Panc1 (cell line): Measurements from ENCODE around the gene ALG1. TPM values are rescaled to one million over a fixed set of nuclear protein-coding genes. Genes with fewer than 3 reads are reported as not detected.

Experiments used
- ATAC-seq: fragments of 200-7000 bp; cut with Tn5 transposase; 2 replicates; pipeline ENCODE4 v1.9.1; 2020; ENCODE audit warnings: mild to moderate bottlenecking, moderate library complexity
- BruUV-seq: library from RNA; stranded (reverse); fragments of 400-500 nt; replicated peaks from 2 replicates; lab custom pipeline; 2021; lab: Mats Ljungman, UMichigan
- CTCF ChIA-PET: fragments of 300-600 bp; sonication (Branson Sonifier 250); formaldehyde crosslinking; loops from one replicate; lab custom pipeline; 2022; ENCODE audit warnings: antibody characterized with exemption; lab: Charles Lee
- POLR2A ChIA-PET: fragments of 300-600 bp; sonication (Branson Sonifier 250); formaldehyde crosslinking; loops from one replicate; lab custom pipeline; 2022; ENCODE audit warnings: antibody characterized with exemption; lab: Charles Lee
- DNase-seq: peaks from one replicate; pipeline ENCODE4 v3.0.0-alpha.2; 2010; ENCODE audit warnings: low read depth, low spot score
- H3K27ac ChIP-seq: 2 replicates; pipeline ENCODE4 v1.5.1; 2011; ENCODE audit warnings: mild to moderate bottlenecking, low read length, inconsistent platforms
- H3K27me3 ChIP-seq: fragments of 200-500 bp; sonication (Bioruptor generic); 2 replicates; pipeline ENCODE4 v1.6.0; 2014; ENCODE audit warnings: low read length, inconsistent platforms; ENCODE audit not compliant: control insufficient read depth, insufficient read depth
- H3K36me3 ChIP-seq: fragments of 200-500 bp; sonication (Bioruptor generic); 2 replicates; pipeline ENCODE4 v1.5.1; 2014; ENCODE audit warnings: inconsistent platforms, mild to moderate bottlenecking, low read length, moderate library complexity; ENCODE audit not compliant: control insufficient read depth, insufficient read depth
- H3K4me1 ChIP-seq: 2 replicates; pipeline ENCODE4 v1.5.1; 2011; ENCODE audit warnings: inconsistent platforms, mild to moderate bottlenecking, low read length, moderate library complexity; ENCODE audit not compliant: control insufficient read depth, insufficient read depth
- H3K4me3 ChIP-seq, 2 experiments: 2 replicates each; pipeline ENCODE4 v1.5.1; 2011 to 2012; ENCODE audit warnings: low read depth in 2 of 2, low read length in 2 of 2, mild to moderate bottlenecking in 2 of 2, inconsistent platforms in 1 of 2, moderate library complexity in 1 of 2
- H3K9me3 ChIP-seq: fragments of 200-500 bp; sonication (Bioruptor generic); 2 replicates; pipeline ENCODE4 v1.5.1; 2014; ENCODE audit warnings: low read depth, mild to moderate bottlenecking, inconsistent platforms, low read length, moderate library complexity; ENCODE audit not compliant: control insufficient read depth, insufficient read depth
- CTCF ChIP-seq: fragments of 450-650 bp; IDR thresholded peaks from 2 replicates; pipeline ENCODE4 v1.5.1; 2017; ENCODE audit warnings: mild to moderate bottlenecking
- POLR2AphosphoS5 ChIP-seq: IDR thresholded peaks from 2 replicates; pipeline ENCODE4 v1.6.1; 2012; ENCODE audit warnings: mild to moderate bottlenecking, low read depth, low read length, moderate library complexity
- REST ChIP-seq, 2 experiments: IDR thresholded peaks; 2 replicates each; pipeline ENCODE4 v1.6.1; 2011 to 2012; ENCODE audit warnings: low read depth in 2 of 2, control low read depth in 1 of 2, low read length in 1 of 2, mild to moderate bottlenecking in 1 of 2, moderate library complexity in 1 of 2; ENCODE audit not compliant: insufficient read depth in 1 of 2
- SIN3A ChIP-seq: IDR thresholded peaks from 2 replicates; pipeline ENCODE4 v1.6.1; 2012; ENCODE audit warnings: low read depth, mild to moderate bottlenecking, low read length, moderate library complexity, borderline replicate concordance; ENCODE audit not compliant: insufficient read depth
- TCF7L2 ChIP-seq: IDR thresholded peaks from 2 replicates; pipeline ENCODE4 v1.6.1; 2011; ENCODE audit warnings: mild to moderate bottlenecking, low read depth, low read length, inconsistent platforms
- in situ Hi-C: cut with HindIII; loops from 2 replicates; pipeline ENCODE4 v1.10.0; 2016; ENCODE audit warnings: low sequenced_read_pairs, low pct_unique_long_range_greater_than_20kb
- intact Hi-C: fragments of 100-400 bp; cut with micrococcal nuclease; formaldehyde crosslinking; loops from one replicate; pipeline ENCODE4 v1.10.0; 2022; ENCODE audit not compliant: unreplicated experiment
- total RNA-seq: library from RNA; stranded (reverse); gene quantifications from one replicate; pipeline ENCODE4 v1.2.1, GENCODE V29; 2021; ENCODE audit not compliant: unreplicated experiment

ALG1 gene
- total RNA-seq, 1 experiment from 2014 or later, result 46.6 TPM

- no peaks in the 10 kb centered on the region for H3K36me3 ChIP-seq
- no peak overlapping the region for H3K27ac ChIP-seq
- H3K4me3 ChIP-seq, result no peak overlapping the region
- POLR2A ChIA-PET, result no interaction called here
- CTCF ChIA-PET, result no interaction called here
- DNase-seq (no peak), ATAC-seq (no peak)
- no peak for TF ChIP-seq POLR2AphosphoS5
- no peak for TF ChIP-seq SIN3A
- no peak for TF ChIP-seq REST (IDR thresholded peaks at IDR 0.05; ENCODE audit: insufficient read depth in 1 of 2, low read depth in 2 of 2, low read length in 1 of 2)
- TF ChIP-seq TCF7L2, result no peak
- TF ChIP-seq CTCF, result no peak
- 0 out of 2 replicates have a peak, but pooled peaks cover 2% of the 10 kb centered on the region for H3K27me3 ChIP-seq
- H3K9me3 ChIP-seq, result no peaks in the 10 kb centered on the region
- in situ Hi-C loops (no loop called here), intact Hi-C loops (no loop called here)
- peaks cover 11% of the 10 kb centered on the region for H3K4me1 ChIP-seq
- no TSS peak for BruUV-seq
Observed at GRCh38 chr16:5036228-5037156, 35.2 kb upstream of the ALG1 start.

- no TSS peak for BruUV-seq
- Histone ChIP-seq H3K4me1 (no peaks in the 10 kb centered on the region), H3K27ac (no peak overlapping the region), H3K4me3 (no peak overlapping the region), H3K36me3 (no peaks in the 10 kb centered on the region), H3K27me3 (0 out of 2 replicates have a peak, but pooled peaks cover 3% of the 10 kb centered on the region), H3K9me3 (no peaks in the 10 kb centered on the region)
- intact Hi-C loops (no loop called here), in situ Hi-C loops (no loop called here)
- no peak for DNase-seq
- ATAC-seq, result no peak
- ChIA-PET CTCF (interaction anchor here (0.7 kb wide), 1 partner anchor 31 kb away, joined by 3 read pairs; the partner anchor contains the start of gene ALG1), POLR2A (no interaction called here)
- no peak for TF ChIP-seq REST (IDR thresholded peaks at IDR 0.05; ENCODE audit: insufficient read depth in 1 of 2, low read depth in 2 of 2, low read length in 1 of 2)
Observed at GRCh38 chr16:5040451-5040850, 31.2 kb upstream of the ALG1 start.
